CD4-positive, alpha-beta T cell treated with Interleukin-12 subunit alpha and Interleukin-12 subunit beta, for 1 hour (primary cell): ENCODE data around the gene SERPINE1.

ENCODE experiments used
- DNase-seq: peaks from one replicate; pipeline ENCODE4 v3.0.0-alpha.2; 2020

Gene SERPINE1

DNA sequence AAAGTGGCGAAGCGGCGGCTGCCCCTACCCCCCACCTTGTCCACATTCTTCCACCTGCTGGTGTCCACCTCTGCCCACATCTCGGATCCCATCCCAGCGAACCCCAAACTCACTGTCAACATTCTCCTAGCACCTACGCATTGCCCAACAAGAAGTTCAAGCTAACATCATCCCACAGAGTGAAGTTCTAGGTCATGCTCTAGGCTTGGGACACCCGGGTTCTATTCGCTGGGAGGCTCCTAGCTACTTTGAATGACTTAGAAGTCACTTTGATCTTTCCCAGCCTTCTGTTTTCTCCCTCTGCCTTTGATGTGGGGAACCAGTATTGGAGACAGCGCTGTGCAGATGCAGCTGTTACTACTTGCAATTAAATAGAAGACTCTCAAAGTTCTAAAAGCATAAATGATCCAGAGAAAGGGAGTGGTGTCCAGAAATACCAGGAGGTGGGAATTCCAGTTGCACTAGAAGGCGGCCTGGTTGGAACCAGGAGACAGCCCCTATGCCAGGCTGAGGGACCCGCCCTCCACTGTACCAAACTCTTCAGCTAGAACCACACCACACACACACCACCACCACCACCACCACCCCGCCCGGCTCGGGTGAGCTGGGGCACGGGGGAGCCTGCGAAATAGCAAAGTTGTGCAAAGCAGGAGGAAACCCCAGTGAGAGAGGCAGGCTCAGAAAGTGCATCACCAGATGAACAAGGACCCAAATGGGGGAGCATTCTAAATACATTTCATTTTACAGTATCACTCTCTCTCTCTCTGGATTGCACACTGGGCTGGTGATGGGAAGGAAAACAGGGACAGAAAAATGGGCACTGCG lies 43.9 kb downstream of the SERPINE1 start:
- no peak for DNase-seq

DNA sequence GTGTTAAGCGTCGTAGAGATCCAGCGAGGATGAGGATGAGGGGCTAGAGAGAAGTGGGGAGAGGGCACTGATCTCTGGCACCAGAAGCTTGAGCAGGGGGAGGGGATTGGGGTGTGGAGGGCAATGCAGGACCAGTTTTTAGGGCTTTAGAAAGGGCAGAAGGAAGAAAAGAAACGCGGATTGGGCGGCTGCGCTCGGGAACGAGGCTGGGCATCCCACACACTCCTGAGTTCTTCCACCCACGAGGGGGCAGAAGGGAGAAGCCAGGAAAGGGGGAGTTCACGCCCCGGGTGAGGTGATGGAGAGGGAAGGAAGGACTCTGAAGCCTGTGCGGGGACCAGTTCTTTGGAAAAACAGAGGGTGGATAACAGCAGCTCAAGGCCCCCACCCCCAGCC lies 44.5 kb downstream of the SERPINE1 start:
- no peak for DNase-seq

DNA sequence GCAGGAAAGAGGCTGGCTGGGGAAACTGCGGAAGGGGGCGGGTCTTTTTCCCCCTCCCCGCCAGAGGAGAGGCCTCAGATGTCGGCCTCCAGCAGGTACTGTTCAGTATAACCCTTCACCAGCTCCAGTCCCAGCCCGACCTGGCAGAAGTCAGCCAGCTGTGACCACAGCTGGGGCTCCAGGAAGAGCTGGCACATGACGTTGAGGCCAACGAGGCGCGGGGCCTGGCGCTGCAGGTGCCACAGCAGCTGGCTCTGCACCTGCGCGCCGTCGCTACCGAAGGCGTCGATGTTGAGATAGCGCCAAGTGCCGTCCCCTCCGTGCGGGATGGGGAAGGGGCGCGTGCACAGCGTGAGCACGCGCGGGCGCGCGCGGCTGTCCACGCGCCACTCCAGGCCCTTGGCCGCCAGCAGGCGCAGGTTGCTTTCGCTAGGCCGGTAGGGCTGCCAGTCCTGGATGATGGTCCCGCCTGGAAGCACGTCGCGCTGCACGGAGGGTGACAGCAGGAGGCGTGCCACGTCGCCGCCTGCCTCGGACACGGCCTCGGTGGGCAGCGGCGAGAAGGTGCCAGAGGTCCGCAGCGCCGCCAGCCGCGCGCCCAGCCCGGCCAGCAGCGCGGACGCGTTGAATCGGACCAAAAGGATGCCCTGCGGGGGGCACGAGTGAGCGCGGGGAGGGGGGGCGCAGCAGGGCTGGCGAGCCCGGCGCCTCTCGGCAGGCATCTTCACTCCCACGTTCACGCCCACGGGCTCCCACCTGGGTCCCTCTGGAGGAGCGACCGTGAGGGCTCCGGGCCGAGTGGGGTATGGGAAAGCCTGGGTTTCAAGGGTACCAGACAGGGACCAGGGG lies 45.3 kb downstream of the SERPINE1 start:
- no peak for DNase-seq

- no peak for DNase-seq
Observed at GRCh38 chr7:101172854-101173751, 46.2 kb downstream of the SERPINE1 start.

- DNase-seq, result peak; percentile 76
Observed at GRCh38 chr7:101173752-101174244, 46.9 kb downstream of the SERPINE1 start.

DNA sequence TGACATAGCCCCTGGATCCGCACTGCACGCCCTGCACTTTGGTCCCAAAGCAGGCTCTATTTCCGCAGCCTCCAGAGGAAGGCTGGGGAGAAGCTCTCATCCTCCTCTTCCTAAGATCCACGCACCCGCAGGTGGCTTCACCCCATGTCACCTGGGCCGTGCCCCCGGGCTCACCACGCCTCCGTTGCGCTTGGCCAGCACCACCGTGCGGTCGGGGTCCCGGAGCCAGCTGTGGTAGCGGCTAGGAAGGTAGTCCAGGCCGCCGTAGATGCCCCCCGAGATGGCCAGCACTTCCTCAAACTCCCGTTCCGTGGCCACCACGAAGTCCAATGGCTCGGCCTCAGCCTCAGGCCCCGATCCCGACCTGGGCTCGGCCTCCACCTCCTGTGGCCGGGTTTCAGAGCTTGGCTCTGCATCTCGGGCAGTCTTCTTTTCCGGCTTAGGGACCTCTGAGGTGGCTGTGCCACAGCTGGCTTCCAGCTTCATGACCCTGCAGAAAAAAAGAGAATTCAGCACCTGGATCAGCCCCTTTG lies 47.5 kb downstream of the SERPINE1 start:
- no peak for DNase-seq

DNA sequence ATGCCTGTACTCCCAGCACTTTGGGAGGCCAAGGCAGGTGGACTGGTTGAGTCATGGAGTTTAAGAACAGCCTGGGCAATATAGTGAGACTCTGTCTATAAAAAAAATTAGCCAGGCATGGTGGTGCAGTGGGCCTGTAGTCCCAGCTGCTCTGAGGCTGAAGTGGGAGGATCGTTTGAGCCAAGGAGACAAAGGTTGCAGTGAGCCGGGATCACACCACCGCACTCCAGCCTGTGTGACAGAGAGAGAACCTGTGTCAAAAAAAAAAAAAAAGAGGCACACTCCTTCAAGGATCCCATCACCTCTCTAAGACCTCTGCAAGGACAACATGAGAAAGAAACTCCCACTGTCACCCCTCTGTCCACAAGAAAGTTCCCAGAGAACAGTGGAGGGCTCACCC lies 48.8 kb downstream of the SERPINE1 start:
- no peak for DNase-seq

- DNase-seq, result no peak
Observed at GRCh38 chr7:101177644-101178043, 50.7 kb downstream of the SERPINE1 start.

DNA sequence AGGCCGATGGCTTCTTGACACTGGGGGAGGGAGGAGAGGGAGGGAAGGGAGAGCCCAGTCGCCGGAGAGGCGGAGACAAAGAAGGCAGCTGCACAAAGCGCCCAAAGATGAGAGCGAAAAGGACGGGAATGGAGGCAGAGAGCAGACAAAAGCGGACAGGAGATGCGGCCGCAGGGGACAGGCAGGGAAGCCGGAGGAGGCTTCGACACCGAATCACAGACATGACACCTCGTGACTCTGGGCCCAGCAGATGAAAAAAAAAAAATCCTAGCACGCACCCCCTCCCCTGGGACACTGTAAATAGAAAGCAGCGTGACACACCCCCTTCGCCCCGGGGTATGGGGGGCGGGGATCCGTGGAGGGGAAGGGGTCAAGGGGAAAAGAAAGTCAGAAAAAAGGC lies 52.2 kb downstream of the SERPINE1 start:
- no peak for DNase-seq

DNA sequence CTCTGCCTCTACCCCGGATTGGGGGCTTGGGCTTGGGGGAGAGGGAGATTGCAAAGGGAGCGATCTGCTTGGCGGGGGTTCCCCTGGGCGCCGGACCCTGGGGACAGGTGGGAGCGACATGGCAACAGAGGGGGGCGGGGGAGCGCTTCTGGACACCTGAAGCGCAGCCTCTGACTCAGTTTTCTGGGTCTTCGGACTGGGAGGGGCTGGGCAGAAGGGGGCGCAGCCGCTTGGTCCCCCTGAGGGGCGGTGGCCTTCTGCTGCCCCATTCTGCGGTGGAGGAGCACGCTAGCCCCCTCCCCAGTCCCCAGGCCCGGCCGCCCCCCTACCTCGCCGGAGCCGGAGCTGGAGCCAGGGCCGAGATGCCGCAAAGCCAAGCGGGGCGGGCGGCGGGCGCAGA lies 52.8 kb downstream of the SERPINE1 start:
- no peak for DNase-seq

DNA sequence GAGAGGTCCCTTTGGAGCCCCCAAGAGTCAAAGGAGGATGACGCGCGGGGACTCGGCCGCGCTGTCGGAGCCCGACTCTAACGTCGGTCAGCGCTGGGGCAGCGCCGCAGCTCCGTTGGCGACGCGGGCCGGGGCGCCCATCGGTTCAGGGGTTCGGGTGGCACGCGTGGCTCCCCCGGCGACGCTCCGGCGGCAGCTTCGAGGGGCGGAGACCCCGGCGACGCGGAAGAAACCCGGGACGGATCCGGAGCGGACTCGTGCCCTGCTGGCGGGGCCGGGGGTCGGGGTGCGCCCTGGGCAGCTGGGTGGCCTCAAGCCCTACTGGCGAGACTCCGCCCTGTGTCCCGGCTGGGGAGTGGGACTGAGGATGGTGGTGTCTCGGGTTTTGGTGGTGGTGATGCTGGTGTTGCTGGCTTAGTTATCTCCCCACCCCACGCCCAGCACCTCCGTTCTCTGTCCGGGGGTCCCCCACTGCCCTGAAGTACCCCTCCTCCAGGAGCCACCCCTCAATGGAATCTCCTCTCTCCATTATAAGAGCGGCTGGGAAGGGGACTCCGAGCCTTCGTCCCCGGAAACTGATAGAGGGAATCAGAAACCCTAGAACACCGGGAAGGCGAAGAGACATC lies 53.3 kb downstream of the SERPINE1 start, which contains the start of gene NAT16:
Gene NAT16 (minus strand): TSS at position 164 of the 626 bp plus-strand sequence. CDS start 5,486 bp downstream, outside the sequence.
- no peak for DNase-seq

GRCh38 chr7:101185258-101185839 lies 58.4 kb downstream of the SERPINE1 start:
- no peak for DNase-seq

DNA sequence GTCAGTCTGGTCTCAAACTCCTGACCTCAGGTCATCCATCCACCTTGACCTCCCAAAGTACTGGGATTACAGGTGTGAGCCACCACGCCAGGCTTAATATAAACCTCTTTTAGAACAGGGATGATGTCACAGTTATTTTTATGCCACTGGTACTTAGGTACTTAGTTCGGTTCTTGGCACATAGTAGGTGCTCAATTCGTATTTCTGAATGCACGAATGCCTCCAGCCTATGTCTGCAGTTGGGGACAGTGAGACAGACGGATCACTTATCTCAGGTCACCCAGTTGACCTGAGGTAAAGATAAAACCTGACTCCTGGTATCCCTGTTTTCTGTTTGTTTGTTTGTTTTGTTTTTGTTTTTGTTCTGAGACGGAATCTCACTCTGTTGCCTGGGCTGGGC lies 59.3 kb downstream of the SERPINE1 start:
- DNase-seq, result no peak

- DNase-seq, result no peak
Observed at GRCh38 chr7:101186844-101187428, 60.0 kb downstream of the SERPINE1 start.
